DND-41 (cell line): ENCODE results near the gene CLDN9.

ENCODE experiments used
- CTCF ChIP-seq: IDR thresholded peaks from 2 replicates; pipeline ENCODE4 v1.5.1; 2012; ENCODE audit warnings: borderline replicate concordance, low read length, moderate library complexity, mild to moderate bottlenecking; ENCODE audit not compliant: poor library complexity, severe bottlenecking; ENCODE audit errors: extremely low read depth
- EZH2 ChIP-seq: IDR thresholded peaks from 3 replicates; pipeline ENCODE4 v1.6.1; 2012; ENCODE audit warnings: borderline replicate concordance, low read depth, mild to moderate bottlenecking, moderate library complexity, low read length, inconsistent platforms; ENCODE audit not compliant: severe bottlenecking

- TF ChIP-seq CTCF (no peak), EZH2 (no peak)
These were observed 30.8 kb upstream of the CLDN9 start for GRCh38 chr16:2981899-2982250.
